ENCODE results near the gene NTSR1. TPM values are rescaled to one million over a fixed set of nuclear protein-coding genes. Genes with fewer than 3 reads are reported as not detected.
A peak's percentile ranks its signal among the peaks of the same experiment; 100 is the strongest.

Gene NTSR1
- total and polyA plus RNA-seq, 8 donors: 0.03 to 3.5 (median 0.12) TPM

DNA sequence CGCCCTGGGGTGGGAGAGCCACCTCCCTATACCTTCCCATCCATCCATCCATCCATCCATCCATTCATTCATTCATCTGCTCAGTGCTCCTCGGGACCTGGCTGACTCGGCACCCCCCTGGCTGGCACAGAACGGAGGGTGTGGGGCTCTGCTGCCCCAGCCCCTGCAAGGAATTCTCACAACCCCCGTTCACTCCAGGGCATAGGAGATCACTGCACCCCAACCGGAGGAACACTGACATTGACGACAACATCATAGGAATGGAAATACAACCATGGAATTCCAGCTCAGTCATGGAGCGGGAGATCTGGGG is 59.6 kb downstream of the NTSR1 start:
- H3K9me3 ChIP-seq: no peaks in the 10 kb centered on the region
- no peak overlapping the region for H3K27ac ChIP-seq
- DNase-seq (no peak), ATAC-seq (no peak)
- H3K4me1 ChIP-seq: peaks cover 0 to 9% of the 10 kb centered on the region in 2 donors
- no peak overlapping the region for H3K4me3 ChIP-seq
- TF ChIP-seq, protein P1, sequence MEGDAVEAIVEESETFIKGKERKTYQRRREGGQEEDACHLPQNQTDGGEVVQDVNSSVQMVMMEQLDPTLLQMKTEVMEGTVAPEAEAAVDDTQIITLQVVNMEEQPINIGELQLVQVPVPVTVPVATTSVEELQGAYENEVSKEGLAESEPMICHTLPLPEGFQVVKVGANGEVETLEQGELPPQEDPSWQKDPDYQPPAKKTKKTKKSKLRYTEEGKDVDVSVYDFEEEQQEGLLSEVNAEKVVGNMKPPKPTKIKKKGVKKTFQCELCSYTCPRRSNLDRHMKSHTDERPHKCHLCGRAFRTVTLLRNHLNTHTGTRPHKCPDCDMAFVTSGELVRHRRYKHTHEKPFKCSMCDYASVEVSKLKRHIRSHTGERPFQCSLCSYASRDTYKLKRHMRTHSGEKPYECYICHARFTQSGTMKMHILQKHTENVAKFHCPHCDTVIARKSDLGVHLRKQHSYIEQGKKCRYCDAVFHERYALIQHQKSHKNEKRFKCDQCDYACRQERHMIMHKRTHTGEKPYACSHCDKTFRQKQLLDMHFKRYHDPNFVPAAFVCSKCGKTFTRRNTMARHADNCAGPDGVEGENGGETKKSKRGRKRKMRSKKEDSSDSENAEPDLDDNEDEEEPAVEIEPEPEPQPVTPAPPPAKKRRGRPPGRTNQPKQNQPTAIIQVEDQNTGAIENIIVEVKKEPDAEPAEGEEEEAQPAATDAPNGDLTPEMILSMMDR (IDR thresholded peaks at IDR 0.05): no peak
- H3K36me3 ChIP-seq: no peaks in the 10 kb centered on the region
- intact Hi-C loops (cut with DNase I): no loop called here
- H3K27me3 ChIP-seq: peaks cover 0 to 65% of the 10 kb centered on the region in 2 donors

DNA sequence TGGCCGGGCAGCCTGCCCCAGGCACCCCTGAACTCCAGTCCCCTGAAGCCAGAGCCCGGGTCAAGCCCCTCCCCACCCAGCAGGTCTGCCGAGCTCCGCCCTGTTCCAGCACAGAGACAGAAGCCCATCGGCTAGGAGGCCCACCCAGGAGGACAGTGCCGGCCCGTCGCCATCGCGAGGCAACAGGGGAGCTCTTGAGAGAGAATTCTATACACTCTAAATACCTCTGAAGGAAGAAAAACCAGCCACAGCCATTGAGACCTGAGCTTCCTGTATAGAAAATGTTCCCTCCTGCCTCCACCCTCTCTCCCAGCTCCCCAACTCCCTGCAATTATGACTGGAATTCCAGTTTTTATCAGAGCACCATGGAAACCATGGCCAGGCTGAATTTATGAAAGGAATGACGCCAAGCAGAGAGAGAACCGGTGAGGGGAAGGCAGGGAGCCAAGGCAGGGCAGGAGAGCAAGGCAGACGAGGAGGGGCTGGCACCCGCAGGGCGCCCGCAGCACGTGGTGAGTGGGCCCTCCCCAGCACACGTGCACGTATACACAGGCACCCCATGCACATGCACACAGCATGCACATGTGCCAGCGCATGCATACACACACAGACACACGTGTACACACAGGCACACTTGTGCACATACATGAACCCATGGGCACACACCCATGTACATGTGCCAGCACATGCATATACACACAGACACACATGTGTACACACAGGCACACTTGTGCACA is 60.1 kb downstream of the NTSR1 start:
- TF ChIP-seq, protein P1 (IDR thresholded peaks at IDR 0.05): no peak
- H3K27ac ChIP-seq: no peak overlapping the region
- ATAC-seq: peak; percentile 62
- H3K4me3 ChIP-seq: no peak overlapping the region
- no peaks in the 10 kb centered on the region for H3K36me3 ChIP-seq
- H3K9me3 ChIP-seq: no peaks in the 10 kb centered on the region
- intact Hi-C loops (cut with DNase I): no loop called here
- DNase-seq: peak in 3 of 4 donors; percentile 57 to 86 (median 74)
- H3K4me1 ChIP-seq: peaks cover 0 to 12% of the 10 kb centered on the region in 2 donors
- H3K27me3 ChIP-seq: peaks cover 0 to 62% of the 10 kb centered on the region in 2 donors

DNA sequence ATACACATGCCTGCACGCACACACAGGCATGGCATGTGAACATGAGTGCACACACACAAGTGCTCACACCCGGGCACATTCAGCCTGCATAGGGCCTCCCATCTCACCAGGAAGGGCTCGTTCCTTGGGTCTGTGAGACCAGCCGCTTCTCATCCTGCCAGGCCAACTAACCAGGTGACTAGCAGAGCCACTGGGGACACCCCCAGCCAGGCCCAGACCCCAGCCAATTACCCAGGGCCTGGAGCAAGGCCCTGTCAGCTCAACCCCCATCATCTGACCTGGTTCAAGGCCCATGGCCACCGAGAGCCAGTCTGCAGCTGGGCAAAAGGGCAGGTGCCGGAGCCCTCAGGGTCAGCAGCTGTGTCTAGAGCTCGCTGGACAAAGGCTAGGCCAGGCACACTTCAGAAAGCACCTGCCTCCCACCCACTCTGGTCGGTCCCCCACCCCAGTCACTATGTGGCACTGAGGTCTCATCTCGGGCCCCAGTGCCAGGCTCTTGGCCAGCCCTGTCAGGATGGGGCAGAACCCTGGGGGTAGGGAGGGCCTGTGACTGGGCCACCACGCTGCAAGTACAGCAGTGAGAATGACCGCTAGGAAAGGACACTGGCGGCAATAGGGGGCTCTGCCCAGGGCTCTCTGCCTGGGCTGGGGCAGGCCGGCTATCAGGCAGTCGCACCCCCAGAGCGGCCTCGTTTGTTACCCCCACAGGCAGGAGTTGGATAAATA is 60.9 kb downstream of the NTSR1 start:
- intact Hi-C loops (cut with DNase I): no loop called here
- no peaks in the 10 kb centered on the region for H3K36me3 ChIP-seq
- H3K4me1 ChIP-seq: peaks cover 0 to 15% of the 10 kb centered on the region in 2 donors
- DNase-seq (peak in 1 of 4 donors; percentile 54), ATAC-seq (no peak)
- H3K27me3 ChIP-seq: peaks cover 0 to 60% of the 10 kb centered on the region in 2 donors
- H3K4me3 ChIP-seq: no peak overlapping the region
- TF ChIP-seq, protein P1 (IDR thresholded peaks at IDR 0.05): no peak
- no peaks in the 10 kb centered on the region for H3K9me3 ChIP-seq
- no peak overlapping the region for H3K27ac ChIP-seq

DNA sequence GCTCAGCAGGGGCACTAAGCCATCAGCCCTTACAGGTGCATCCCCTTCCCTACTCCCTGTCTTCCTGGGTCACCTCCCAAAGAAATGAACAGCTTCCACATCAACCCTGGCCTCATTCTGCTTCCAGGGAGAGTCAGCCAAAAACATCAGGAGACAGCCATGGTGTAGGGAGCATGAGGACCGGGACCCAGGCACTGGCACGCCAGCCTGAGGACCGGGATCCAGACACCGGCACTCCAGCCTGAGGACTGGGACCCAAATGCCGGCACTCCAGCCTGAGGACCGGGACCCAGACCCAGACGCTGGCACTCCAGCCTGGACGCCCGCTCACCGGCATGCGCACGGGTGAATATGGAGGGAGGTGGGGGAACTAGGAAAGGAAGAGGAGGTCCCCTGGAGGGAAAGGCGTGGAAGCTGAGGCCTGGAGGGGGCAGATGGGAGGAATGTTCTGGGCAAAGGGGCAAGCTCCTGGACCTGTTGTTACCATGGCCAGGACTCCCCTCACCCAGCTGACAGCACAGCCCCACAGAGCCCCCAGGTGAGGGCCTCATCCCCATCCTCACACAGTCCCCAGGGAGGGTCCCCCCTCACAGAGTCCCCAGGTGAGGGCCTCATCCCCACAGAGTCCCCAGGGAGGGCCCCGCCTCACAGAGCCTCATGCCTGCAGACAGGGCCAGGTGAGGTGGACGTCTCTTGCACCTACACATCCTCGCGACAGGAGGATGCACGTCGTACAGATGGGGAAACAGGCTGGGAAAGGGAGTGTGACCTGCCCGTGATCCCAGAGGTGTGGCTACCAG is 61.7 kb downstream of the NTSR1 start:
- intact Hi-C loops (cut with DNase I): no loop called here
- TF ChIP-seq, protein P1 (IDR thresholded peaks at IDR 0.05): no peak
- H3K27ac ChIP-seq: no peak overlapping the region
- ATAC-seq (no peak), DNase-seq (peak in 1 of 4 donors; percentile 64)
- H3K4me1 ChIP-seq: peaks cover 0 to 23% of the 10 kb centered on the region in 2 donors
- peaks cover 0 to 55% of the 10 kb centered on the region in 2 donors for H3K27me3 ChIP-seq
- H3K9me3 ChIP-seq: no peaks in the 10 kb centered on the region
- H3K4me3 ChIP-seq: no peak overlapping the region
- no peaks in the 10 kb centered on the region for H3K36me3 ChIP-seq

DNA sequence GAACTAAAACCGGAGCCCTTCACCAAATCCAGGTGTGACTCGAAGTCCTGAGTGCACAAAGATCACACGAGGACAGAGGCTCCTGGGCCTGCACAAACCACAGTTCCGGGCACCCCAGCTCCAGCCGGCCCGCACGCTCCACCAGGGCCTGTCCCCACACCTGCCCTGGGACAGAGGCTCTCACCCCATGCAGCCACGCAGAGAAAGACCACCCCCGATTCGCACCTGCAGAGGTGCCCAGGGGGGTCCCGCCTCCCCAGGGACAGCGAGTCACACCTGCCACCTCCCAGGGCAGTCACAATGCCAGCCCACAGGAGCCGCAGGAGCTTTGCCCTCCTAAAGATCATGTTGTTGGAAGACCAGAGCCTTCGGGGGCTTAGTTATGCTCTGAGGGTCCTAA is 62.3 kb downstream of the NTSR1 start:
- Histone ChIP-seq H3K27ac (no peak overlapping the region), H3K27me3 (peaks cover 0 to 49% of the 10 kb centered on the region in 2 donors), H3K36me3 (no peaks in the 10 kb centered on the region), H3K9me3 (no peaks in the 10 kb centered on the region), H3K4me1 (peaks cover 0 to 29% of the 10 kb centered on the region in 2 donors), H3K4me3 (no peak overlapping the region)
- intact Hi-C loops (cut with DNase I): no loop called here
- peak in 1 of 4 donors; percentile 49 for DNase-seq
- TF ChIP-seq, protein P1 (IDR thresholded peaks at IDR 0.05): no peak
- no peak for ATAC-seq
